ENCODE data around the gene ILDR1.

The ILDR1 gene

DNA sequence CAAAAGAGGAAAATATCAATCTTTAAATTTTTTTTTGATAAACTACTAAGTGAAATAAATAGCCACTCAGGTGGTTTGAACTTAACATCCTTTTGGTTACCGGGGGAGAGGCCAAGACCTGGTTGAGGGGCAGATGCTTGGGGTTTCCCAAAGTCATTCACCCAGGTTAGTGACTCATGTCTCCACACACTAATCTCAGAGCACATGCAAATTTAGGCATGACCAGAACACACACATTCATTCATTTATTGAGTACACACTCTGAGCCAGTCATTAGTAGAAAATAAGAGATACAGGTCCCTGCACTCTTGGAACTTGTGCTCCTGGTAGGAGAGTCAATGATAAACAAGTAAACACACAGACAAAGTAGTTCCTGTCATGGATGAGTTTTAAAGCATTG is 7.3 kb downstream of the ILDR1 start:
- no peak for DNase-seq

DNA sequence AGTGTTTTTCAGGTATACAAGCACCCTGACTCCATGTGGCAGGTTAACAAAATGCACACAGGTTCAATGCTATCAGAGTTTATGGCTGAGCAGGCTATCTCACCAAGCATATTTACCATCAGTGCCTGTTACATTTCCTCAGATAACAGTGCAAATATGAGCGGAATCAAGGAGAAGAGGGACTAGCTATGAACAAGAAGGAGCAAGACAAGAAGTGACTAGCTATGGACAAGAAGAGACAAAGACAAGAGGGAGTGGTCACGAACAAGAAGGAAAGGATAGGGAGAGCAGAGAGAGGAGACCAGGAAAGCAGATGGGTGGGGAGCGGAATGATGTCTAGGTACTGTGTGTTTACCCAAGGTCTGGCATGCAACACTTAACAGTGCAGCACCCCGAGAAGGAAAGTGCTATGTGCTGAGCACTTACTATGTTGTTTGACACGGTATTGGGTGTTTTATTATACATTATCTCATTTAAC is 8.6 kb downstream of the ILDR1 start:
- no peak for DNase-seq

DNA sequence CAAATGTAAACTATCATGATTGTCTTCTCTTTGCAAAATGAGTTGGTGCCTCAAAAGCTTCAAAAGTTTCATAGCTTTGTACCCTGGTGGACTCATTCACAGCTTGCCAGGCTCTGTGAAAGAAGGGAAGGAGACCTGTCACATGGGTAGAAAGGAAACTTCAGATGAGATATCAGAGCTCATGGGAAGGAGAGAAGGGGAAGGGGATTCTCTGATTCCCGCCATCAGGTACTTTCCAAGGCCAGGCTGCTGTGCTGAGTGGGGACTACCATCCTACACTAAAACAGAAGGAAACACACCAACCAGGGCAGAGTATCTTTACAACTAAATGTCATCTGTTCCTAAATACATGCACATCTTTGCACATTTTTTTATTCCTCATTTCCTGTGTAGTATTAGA is 9.2 kb downstream of the ILDR1 start:
- DNase-seq = no peak

DNA sequence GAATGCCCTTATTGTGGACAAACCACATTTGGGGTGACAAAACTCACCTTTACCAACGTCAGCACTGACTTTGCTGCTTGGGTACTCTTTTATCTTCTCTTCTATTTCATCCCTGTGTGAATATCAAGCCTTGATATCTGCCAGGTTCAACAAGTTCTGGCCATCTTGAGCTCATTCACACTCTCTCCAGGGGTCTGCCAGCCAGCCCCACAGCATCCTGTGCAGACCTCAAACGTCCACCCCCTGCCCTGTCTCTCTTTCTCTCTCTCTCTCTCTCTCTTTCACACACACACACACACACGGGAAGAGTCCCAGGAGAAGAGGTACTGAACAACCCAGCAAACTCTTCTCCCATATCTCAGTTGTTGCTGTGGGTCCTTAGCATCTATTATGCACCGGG is 10.7 kb downstream of the ILDR1 start:
- no peak for DNase-seq

DNA sequence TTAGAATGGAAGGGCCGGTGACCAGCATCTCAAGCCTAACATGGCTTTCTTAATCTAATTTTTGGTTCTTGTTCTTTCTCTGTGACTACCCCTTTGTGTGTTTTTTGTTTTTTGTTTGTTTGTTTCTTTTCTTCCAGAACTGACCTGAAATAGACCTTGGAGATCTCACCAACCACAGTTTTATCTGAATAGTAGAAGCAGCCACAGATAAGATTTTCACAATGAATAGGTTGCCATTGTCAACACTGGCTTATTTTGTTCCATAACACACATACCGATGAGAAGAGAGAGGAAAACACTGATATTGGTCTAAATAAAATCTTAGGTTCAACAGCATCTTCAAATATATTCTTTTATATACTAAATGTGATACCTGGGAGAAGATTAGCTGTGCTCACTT is 11.5 kb downstream of the ILDR1 start:
- DNase-seq = no peak

DNA sequence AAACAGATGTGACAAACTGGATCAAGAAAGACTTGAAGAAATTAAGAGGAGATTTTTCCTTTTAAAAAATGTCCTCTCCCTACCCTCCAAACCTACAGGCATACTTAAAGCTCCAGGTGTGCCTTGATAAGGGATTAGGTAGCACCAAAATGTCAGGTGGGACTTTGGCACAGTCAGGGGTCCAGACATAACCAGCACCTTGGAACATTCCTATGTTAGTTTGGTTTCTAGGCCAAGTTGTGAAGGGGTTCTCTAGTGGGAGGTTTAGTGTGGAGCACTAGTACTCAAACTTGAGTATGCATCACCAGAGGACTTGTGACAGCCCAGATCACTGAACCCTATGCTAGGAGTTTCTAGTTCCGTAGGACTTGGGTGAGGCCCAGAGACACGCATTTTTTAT is 13.9 kb downstream of the ILDR1 start:
- no peak for DNase-seq

DNA sequence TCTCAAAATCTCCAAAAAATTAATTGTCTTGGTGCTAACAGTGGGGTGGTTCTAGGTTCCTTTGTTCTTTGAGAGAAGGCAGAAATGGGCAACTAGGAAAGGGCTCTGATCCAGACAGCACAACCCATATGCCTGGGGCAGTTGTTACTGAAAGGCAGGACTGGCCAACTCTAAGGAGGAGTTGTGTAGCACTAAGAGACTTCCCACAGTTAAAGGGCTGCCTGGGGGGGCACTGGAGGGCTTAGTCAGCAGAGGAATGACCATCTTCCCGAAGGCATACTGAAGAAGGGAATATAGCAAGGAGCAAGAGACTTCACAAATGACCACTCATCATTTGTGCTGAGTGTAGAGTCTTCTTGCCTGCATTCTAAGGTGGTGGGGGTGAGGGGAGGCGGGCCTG is 15.8 kb downstream of the ILDR1 start:
- no peak for DNase-seq

DNA sequence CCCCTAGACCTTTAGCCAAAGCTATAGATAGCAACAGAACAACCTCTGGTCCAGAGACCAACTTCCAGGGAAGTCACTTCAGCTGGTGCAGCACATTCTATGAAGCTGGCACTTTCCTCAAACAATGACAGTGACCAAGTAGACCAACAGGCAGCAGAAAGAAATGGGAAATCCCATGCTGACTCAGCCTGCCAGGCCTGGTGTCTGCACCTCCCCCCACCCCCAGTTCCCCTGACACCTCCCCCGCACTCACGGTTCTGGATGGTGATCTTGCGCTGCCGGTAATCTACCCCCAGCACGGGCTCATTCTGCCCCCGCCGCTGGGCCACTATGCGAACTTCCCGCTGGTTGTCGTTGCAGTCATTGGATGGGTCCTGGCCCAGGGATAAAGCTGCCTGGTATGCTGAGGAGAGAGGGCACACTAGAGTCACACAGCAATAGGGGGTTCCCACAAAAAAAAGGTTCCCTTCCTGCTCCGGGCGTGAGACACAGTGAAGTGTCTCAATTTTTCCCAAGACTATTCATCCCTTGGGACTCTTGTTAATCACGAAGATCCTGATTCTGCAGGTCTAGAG is 17.0 kb downstream of the ILDR1 start:
- peak; percentile 74 to 77 for DNase-seq

DNA sequence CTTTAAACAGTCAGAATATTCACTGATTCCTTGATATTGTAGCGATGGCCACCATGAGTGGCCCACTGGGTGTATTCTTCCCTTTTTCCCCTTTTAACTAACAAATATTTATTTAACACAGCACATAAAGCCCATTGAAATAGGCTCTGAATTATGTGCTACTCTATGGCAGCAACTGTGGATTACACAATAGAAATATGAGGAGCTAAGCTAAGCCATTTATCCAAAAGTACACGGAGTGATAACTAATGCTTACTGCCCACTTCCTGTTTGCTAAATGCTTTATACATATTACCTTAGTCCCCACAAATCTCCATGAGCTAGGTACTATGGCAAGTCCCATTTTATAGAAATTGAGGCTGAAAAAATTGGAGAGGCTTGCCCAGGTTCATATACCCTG is 17.9 kb downstream of the ILDR1 start:
- DNase-seq = peak in 1 of 2 donors; percentile 33

DNA sequence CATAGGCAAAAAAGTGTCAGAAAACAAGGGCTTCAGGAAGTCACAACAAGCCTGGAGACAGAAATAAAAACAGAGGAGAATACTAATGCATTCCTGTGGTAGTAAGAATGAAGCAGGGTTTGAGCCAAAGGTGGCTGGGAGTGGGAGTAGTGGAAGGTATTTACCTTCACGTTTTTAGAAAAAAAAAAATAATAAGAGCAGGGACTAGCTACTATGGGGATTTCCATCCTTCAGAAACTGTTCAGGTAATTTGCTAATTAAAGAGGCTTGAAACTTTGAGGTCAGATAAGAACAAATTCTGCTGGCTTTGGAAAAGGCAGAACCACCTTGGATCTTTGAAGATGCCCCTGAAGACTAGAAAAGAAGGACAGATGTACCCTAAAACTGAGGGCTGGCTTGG is 18.4 kb downstream of the ILDR1 start:
- DNase-seq = no peak

DNA sequence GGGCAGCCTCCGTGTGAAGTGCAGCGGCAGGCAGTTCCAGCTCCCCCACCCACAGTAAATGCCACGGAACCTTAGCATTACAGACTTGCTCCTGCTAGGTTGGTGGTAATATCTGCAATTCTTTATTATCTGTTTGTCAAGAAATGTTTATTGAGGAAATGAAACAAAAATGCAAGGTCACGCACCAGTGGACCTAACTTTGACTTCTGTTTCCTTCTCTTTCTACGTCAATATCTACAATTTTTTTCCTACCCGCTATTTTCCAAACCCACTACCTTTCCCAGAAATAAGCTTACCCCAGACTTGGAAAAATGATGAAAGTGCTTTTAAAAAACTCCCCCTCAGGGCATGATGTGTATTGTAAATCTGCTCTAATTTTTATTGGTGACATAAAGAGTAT is 18.9 kb downstream of the ILDR1 start:
- DNase-seq = peak; percentile 66 to 75

DNA sequence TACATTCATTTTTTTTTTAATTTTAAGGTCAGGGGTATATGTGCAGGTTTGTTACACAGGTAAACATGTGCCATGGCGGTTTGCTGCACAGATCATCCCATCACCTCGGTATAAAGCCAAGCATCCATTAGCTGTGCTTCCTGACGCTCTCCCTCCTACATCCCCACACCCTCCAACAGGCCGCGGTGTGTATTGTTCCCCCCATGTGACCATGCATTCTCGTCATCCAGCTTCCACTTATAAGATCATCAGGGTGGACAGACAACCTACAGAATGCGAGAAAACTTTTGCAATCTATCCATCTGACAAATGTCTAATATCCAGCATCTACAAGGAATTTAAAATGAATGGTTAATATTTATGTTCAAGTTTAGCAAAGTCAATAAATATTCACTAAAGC is 19.4 kb downstream of the ILDR1 start:
- DNase-seq = peak in 1 of 2 donors; percentile 25

DNA sequence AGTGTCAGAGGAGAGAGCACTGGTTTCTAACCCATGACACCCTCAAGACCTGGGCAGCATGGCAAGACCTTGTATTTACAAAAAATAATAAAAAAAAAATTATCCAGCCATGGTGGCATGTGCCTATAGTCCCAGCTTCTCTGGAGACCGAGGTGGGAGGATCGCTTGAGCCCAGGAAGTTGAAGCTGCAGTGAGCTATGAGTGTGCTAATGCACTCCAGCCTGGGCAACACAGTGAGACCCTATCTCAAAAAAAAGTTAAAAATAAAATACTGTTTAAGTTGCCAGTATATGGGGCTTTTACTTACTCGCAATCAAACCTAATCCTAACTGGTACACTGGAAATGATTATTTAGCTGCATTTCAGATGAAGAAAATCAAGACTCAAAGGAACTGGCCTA is 20.2 kb downstream of the ILDR1 start:
- DNase-seq = no peak

DNA sequence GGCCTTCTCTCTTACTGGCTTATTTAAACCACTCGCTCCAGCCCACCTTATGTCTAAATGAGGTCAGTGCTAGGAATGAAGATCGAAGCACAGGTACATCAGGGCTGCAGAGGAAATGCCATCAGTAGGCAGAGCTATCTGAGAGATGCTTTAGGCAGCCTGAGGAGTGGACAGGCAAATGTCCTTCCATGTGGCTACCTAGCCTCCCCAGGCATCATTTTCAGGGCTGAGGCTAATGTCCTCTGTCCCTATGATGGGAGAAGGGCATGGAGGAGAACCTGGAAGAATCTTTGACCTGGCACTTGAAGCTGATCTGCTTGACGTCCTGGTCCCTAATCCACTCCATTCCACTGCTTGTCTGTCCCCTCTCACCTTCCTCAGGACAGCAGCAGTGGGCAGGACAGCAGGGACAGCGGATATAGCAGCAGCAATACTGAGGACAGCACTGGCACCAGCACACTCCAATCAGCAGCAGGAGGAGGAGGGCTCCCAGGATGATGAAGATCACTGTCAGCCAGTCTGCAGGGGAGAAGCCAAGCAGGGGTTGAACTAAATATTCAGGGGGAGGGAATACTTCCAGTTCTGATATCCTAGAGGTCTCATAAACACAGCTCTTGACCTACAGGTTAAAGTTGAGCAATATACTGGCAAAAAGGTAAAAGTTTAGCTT is 21.0 kb downstream of the ILDR1 start:
- no peak for DNase-seq

DNA sequence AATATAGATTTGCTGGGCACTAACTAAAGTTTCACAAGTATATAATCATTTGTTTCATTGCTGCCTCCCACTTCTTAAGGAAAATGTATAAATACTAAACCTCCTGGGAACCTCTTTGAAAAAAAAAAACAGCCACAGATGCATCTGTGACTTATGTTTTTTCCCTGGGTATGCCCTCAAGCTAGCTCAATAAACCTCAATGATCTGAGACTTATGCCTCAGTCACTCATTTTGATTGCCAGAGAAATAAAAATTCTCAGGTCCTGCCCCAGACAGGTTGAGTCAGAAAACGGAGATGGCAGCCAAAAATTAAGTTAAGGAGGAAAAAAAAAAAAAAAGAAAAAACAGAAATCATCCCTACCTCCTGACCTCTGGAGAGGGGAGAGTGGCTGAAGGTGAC is 22.1 kb downstream of the ILDR1 start:
- no peak for DNase-seq

DNA sequence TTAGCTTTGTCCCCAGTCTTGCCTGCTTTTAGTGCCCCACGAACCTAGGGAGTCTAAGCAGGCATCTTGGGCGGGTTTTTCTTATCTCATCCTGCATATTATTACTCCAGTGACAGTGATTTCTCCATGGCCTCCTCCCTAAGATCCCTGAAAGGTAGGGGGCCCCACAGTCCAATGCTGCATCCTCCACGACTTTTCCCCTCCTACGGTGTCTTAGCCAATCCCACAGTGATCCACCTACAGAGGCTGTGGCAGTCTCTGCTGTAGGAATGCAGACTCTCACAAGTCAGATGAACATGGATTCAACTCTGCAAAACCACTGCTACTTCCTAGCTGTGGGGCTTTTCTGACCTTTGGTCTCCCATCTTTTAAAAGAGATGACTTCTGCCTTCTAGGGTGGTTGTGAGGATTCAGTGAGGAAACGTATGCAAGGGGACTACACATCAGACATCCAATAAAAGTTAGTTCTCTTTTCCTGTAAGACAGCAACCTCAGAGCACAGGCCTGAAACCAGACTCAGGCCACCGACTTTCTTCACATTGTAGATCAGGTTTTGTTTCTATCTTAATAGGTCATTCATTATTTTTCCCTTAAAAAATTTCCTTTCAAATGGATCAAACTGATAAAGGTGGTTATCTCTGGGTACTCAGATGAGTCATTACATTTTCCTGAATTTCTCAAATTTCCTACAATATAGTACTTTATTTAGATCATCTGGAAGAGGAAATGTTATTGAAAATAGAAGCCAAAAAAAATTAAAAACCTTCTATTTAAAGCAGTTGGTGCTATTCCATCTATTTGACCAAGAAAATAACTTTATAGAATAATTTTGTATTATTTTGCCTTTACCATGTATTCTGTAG is 23.2 kb downstream of the ILDR1 start:
- DNase-seq = peak; percentile 79 to 94

DNA sequence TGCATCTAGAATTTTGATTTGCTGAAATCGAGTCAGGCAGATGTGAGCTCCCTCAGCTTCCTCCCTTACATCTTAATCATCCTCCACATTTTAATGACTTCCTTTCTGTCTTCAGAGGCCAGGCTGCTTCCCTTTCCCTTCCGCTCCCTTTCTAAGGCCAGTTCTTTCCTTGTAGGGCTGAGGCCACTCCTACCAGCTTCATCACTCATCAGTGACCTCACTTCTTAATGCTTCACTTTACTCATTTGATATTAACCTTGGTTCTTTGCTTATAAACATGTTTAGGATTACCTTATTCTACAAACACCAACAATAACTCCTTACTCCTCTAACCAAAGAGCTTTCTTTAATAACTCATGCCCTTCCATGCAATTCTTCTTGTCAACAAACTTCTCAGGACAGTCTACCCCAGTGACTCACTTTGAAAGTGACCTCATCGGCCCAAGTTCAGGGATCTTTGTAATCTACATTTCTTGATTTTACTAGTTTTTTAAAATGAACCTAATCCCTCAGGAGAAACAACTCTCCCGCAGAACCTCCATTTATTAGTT is 23.9 kb downstream of the ILDR1 start:
- DNase-seq = peak; percentile 84 to 90

DNA sequence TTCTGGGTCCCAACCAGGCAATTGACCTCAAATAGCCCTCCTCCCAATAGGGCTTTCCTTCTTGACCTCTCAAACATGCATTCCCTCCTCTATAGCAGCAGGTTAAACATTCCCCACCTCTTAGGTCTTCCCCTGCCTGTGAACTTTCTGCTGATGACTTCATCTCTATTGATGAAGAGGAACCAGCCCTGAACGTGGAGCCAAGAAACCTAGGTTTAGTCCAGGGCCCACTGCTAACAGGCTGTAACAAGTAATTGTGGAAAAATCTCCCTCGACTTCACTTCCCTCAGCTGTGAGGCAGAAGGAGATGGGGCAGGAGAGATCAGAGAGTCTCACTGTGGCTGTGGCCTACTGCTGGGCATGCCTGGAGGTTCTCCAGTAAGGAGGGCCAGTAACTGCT is 24.7 kb downstream of the ILDR1 start:
- peak; percentile 16 to 32 for DNase-seq

DNA sequence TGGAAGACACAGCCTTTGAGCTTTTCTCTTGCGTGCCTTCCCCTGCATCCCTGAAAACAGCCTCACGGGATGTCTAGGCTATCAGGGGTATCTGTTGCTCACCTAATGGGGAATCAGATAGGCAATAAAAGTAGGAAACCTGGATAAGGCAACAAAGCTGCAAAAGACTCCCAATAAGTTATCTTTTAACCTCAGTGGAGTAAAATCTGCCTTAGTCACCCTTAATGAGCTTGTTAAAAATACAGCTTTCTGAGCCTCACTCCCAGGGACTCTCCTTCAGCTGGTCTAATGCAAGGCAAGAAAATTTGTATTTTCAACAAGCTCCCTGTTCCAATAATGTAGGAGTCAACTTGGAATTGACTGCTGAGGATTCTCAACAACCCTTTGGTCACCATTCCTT is 25.6 kb downstream of the ILDR1 start:
- DNase-seq = no peak

DNA sequence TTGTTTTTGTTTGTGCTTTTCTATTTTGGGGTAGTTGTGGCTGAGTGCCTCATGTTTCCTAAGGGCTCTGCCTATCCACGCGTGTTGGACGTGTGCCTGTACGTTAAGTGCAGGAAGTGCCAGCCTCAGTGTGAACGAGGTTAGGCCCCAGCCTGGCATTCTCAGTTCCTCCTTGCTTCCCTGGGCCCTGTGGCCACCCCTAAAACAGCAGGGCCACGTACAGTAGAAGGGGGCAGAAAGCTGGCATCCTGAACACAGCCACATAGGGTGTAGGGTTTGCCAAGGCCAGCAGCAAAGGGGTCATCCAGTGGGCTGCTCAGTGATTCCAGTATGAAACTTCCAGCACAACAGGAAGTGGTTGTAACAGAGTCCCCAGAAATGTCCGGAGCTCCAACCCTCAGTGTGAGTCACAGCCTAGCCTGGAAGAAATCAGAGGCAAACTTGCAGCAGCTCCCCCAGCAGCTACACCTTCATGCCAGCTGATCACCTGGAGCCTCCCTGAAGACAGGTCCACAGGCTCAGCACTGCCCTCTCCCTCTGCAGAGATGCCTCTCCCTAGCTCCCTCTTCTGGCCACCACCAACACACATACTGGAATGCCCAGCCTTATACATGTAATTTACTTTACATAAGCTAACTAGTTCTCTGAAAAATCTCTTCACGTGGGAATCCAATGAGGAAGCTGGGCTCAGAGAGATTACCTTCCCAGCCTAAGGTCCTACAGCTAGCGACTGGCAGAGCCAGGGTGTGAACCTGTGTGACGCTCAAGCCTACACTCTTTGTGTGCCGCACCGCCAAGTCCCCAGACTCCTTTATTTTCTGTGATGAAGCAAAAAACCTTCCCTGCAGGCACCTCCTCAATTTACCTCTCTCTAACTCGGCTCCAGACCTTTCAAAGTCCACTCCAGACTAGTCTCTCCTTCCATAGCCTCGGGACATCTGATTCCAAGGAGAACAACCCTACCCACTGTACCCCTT is 26.6 kb downstream of the ILDR1 start:
- DNase-seq = peak; percentile 58 to 60

DNA sequence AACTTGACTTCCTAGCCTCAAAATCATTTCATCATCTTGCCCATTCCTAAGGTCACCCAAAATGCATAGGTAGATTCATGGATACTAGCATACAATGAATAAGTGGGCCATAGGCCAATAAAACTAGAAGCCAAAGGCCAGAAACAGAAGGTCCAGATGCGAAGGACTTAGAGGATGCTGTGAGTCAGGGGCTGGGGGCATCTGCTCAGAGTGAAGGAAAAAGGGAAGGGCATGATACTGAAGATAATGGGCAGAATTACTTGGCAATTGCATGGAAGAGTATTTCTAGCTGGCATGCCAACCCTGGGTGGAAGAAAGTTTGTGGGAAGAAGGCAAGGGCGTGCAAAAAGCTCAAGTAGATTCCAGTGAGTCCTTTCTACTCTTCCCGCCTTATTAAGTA is 27.5 kb downstream of the ILDR1 start:
- no peak for DNase-seq

All from inflammatory macrophage treated with lipopolysaccharide for 1 hour (primary cell).